ENCODE data around the gene ACSM3. TPM values are rescaled to one million over a fixed set of nuclear protein-coding genes. Genes with fewer than 3 reads are reported as not detected.
"Not testable (repeated sequence)": the region's sequence is repeated elsewhere in the genome, so short reads cannot be mapped to it uniquely, and the experiment has no call there.

ACSM3 gene
- total and polyA plus RNA-seq, 9 of the 15 experiments (the other 6 are each of a cell fraction or from before 2014, with no cell fraction given), result 112 to 420 (median 182) TPM

DNA sequence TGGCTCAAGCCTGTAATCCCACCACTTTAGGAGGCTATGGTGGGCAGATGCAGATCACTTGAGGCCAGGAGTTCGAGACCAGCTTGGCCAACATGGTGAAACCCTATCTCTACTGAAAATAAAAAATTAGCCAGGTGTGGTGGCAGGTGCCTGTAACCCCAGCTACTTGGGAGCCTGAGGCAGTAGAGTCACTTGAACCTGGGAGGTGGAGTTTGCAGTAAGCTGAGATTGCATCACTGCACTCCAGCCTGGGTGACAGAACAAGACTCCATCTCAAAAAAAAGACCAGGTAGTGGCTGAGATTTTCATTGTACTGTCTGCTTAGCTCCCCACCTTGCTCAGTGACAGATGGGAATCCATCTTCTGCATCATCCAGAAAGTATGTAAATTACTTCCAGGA, 634 bp downstream of the ACSM3 start:
- BruUV-seq (replicated peaks); in situ Hi-C loops (cut with MboI); TF ChIP-seq JUND (tag; IDR thresholded peaks at IDR 0.05; ENCODE audit: borderline replicate concordance, low read depth, low read length): not testable (repeated sequence)
- TF ChIP-seq, protein P1, sequence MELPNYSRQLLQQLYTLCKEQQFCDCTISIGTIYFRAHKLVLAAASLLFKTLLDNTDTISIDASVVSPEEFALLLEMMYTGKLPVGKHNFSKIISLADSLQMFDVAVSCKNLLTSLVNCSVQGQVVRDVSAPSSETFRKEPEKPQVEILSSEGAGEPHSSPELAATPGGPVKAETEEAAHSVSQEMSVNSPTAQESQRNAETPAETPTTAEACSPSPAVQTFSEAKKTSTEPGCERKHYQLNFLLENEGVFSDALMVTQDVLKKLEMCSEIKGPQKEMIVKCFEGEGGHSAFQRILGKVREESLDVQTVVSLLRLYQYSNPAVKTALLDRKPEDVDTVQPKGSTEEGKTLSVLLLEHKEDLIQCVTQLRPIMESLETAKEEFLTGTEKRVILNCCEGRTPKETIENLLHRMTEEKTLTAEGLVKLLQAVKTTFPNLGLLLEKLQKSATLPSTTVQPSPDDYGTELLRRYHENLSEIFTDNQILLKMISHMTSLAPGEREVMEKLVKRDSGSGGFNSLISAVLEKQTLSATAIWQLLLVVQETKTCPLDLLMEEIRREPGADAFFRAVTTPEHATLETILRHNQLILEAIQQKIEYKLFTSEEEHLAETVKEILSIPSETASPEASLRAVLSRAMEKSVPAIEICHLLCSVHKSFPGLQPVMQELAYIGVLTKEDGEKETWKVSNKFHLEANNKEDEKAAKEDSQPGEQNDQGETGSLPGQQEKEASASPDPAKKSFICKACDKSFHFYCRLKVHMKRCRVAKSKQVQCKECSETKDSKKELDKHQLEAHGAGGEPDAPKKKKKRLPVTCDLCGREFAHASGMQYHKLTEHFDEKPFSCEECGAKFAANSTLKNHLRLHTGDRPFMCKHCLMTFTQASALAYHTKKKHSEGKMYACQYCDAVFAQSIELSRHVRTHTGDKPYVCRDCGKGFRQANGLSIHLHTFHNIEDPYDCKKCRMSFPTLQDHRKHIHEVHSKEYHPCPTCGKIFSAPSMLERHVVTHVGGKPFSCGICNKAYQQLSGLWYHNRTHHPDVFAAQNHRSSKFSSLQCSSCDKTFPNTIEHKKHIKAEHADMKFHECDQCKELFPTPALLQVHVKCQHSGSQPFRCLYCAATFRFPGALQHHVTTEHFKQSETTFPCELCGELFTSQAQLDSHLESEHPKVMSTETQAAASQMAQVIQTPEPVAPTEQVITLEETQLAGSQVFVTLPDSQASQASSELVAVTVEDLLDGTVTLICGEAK (IDR thresholded peaks at IDR 0.05), result 0 out of 2 replicates have a peak, but pooled peaks have one; percentile 2
- TF ChIP-seq, protein P1 (CRISPR knock-in tag; IDR thresholded peaks at IDR 0.05), result not testable (repeated sequence)
- 0 out of 2 replicates have a peak, but pooled peaks have one; percentile 38 for TF ChIP-seq ZEB2 (IDR thresholded peaks at IDR 0.05)
- TF ChIP-seq SOX6 (IDR thresholded peaks at IDR 0.05), result peak; percentile 71
- 0 out of 2 replicates have a peak, but pooled peaks have one; percentile 56 for TF ChIP-seq ZKSCAN8 (CRISPR knock-in tag; IDR thresholded peaks at IDR 0.05)
- TF ChIP-seq JUND (IDR thresholded peaks at IDR 0.05; ENCODE audit: borderline replicate concordance, low read depth, low read length), result peak; percentile 44; the same call in 1 of the 2 replicates
- peak; percentile 90 for TF ChIP-seq CEBPG (CRISPR knock-in tag; IDR thresholded peaks at IDR 0.05)
- TF ChIP-seq CEBPG (tag; conservative IDR thresholded peaks at IDR 0.05 in 1 of 2, IDR thresholded peaks at IDR 0.05 in 1 of 2), result peak; percentile 88 to 92
- peak in 1 of 2 experiments; percentile 4; a peak in 1 of 4 replicates for TF ChIP-seq RCOR1 (IDR thresholded peaks at IDR 0.05; ENCODE audit: borderline replicate concordance in 1 of 2, low read depth in 2 of 2, low read length in 2 of 2)
- TF ChIP-seq CXXC5 (CRISPR knock-in tag; IDR thresholded peaks at IDR 0.05), result peak; percentile 31; the same call in 1 of the 2 replicates
- TF ChIP-seq CEBPB (tag; IDR thresholded peaks at IDR 0.05), result peak; percentile 90

More for the DNA sequence above, 634 bp downstream of the ACSM3 start:
- 8% methylated on average over 1 of the region's 1 CpG for WGBS (ENCODE audit: insufficient coverage, low coverage, missing lambda C conversion rate)
- peak overlapping the region; percentile 73 for H3K27ac ChIP-seq (ENCODE audit: extremely low read depth, low read depth, low read length)
- H3K27me3 ChIP-seq (ENCODE audit: control insufficient read depth in 2 of 2, insufficient read depth in 2 of 2, low read length in 2 of 2); H4K20me1 ChIP-seq (replicated peaks; ENCODE audit: control insufficient read depth, insufficient read depth, low read length); DNase-seq (ENCODE audit: extremely low read depth in 1 of 4, low spot score in 3 of 4); H3K9me1 ChIP-seq (ENCODE audit: control insufficient read depth, insufficient read depth, low read length); H3K36me3 ChIP-seq (ENCODE audit: control insufficient read depth, insufficient read depth, low read length); FAIRE-seq: not testable (repeated sequence)
- peak overlapping the region in 1 of 2 experiments; percentile 58; a peak in 2 of 4 replicates for H3K9ac ChIP-seq (ENCODE audit: insufficient read depth in 1 of 2, low read depth in 2 of 2, low read length in 2 of 2)
- peaks cover 15% of the 10 kb centered on the region for H3K9me3 ChIP-seq (replicated peaks; ENCODE audit: control insufficient read depth, insufficient read depth, low read depth, low read length)
- peak; percentile 46 for ATAC-seq
- H3K4me2 ChIP-seq (ENCODE audit: insufficient read depth, low read length), result peak overlapping the region; percentile 81
- POLR2A ChIA-PET, result interaction anchor here (1.1 to 3.5 kb wide), 8 partner anchors 8 to 136 kb away, joined by 3 to 18 read pairs (median 4); partner anchors contain the start of genes DCUN1D3 and LYRM1
- H3K4me1 ChIP-seq (replicated peaks in 1 of 2; ENCODE audit: control insufficient read depth in 2 of 2, insufficient read depth in 2 of 2, low read length in 2 of 2), result peaks cover 4 to 34% of the 10 kb centered on the region in 2 experiments; a peak in 4 of 5 replicates
- H3K4me3 ChIP-seq, result peak overlapping the region; percentile 47
- CTCF ChIA-PET (ENCODE audit: low intra/inter-chr PET ratio), result interaction anchor here (0.6 kb wide), 1 partner anchor 341 kb away, joined by 3 read pairs; no protein-coding TSS in a partner anchor
- peaks cover 46% of the 10 kb centered on the region for H3K79me2 ChIP-seq (ENCODE audit: control insufficient read depth, insufficient read depth, low read length)
- peak overlapping the region; percentile 95; the same call in 1 of the 2 replicates for H2AFZ ChIP-seq (ENCODE audit: low read depth, low read length)
- intact Hi-C loops (cut with micrococcal nuclease), result loop anchor here (2.0 kb wide), 1 partner anchor 18 kb away; no protein-coding TSS in a partner anchor

All from K562 (cell line).